VCaP (cell line): ENCODE data around the gene MKKS.
A peak's percentile ranks its signal among the peaks of the same experiment; 100 is the strongest.

Source experiments
- H3K27ac ChIP-seq: fragments of 450-650 bp; 2 replicates; pipeline ENCODE4 v1.5.1; 2017
- TF ChIP-seq, protein P1 (sequence below): fragments of 450-650 bp; conservative IDR thresholded peaks from 2 replicates; pipeline ENCODE4 v1.5.1; 2017; ENCODE audit warnings: mild to moderate bottlenecking, moderate library complexity

Gene MKKS

DNA sequence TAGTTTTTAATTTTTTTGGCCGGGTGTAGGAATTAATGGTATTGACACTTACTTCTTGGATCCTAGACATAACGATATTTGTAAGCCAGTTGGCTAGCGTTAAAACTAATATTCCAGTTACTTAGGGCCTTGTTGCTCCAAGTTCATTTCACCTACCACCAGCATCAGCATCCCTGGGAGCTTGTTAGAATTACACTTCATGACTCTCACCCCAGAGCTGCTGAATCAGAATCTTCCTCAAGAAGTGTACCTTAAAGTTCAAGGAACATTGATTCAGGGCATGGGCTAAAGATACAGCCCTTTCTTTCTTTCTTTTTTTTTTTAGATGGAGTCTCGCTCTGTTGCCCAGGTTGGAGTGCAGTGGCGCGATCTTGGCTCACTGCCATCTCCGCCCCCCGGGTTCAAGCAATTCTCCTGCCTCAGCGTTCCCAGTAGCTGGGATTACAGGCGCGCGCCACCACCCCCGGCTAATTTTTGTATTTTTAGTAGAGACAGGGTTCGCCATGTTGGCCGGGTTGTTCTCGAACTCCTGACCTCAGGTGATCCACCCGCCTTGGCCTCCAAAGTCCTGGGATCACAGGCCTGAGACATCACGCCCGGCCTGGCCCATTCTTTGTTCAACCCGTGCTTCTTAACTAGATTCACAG lies 2.2 kb upstream of the MKKS start:
- peak overlapping the region; percentile 93 for H3K27ac ChIP-seq
- TF ChIP-seq, protein P1, sequence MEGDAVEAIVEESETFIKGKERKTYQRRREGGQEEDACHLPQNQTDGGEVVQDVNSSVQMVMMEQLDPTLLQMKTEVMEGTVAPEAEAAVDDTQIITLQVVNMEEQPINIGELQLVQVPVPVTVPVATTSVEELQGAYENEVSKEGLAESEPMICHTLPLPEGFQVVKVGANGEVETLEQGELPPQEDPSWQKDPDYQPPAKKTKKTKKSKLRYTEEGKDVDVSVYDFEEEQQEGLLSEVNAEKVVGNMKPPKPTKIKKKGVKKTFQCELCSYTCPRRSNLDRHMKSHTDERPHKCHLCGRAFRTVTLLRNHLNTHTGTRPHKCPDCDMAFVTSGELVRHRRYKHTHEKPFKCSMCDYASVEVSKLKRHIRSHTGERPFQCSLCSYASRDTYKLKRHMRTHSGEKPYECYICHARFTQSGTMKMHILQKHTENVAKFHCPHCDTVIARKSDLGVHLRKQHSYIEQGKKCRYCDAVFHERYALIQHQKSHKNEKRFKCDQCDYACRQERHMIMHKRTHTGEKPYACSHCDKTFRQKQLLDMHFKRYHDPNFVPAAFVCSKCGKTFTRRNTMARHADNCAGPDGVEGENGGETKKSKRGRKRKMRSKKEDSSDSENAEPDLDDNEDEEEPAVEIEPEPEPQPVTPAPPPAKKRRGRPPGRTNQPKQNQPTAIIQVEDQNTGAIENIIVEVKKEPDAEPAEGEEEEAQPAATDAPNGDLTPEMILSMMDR = no peak

DNA sequence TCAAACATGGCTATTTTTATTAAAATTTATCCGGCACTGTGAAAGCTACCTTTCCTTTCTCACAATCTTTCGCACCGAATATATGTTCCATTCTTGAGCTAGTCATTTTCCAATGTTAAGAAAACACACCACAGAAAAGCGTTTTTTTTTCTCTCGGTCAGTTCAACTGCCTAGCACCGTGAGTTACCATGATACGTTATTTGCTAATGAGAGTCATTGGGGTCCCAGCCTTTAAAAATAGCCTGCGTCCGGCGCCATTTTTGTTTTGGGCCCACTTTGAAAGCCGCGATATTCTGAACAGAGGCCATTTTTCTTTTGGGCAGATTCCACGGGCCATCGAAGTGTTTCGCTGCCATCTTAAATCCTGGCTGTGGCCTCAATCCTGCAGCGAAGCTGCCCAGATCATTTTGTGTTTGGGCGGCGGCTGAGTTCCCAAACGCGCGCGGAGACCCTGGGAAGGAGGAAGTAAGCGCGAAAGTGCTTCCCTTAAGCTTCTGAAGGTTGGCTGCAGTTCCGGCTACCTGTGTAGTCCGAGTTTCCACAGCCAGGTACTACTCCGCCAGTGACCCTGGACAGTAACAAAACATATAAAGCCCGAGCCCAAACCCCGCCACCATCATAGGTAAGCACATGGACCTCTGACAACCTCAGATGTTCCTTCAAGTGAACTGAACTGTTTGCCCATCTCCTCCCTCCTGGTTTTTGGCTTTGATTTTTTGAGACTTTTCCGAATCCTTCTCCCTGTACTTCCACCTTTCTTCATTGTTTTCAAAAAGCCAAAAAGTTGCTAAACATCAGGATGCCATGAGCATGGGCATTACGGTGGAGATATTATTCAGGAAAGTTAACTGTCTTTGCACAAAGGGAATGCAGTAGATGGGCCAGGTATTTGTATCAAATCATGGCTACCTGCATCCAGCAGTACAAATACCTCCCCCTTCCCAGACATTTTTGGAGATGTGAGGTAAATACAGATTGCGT lies 1.1 kb upstream of the MKKS start, which contains the start of gene SLX4IP:
Gene SLX4IP, plus strand, starts transcription at position 474 of the 981 bp plus-strand sequence. CDS start 22,900 bp downstream, outside the sequence.
- TF ChIP-seq, protein P1 = no peak
- peak within 1 kb of the TSS; percentile 93 for H3K27ac ChIP-seq

DNA sequence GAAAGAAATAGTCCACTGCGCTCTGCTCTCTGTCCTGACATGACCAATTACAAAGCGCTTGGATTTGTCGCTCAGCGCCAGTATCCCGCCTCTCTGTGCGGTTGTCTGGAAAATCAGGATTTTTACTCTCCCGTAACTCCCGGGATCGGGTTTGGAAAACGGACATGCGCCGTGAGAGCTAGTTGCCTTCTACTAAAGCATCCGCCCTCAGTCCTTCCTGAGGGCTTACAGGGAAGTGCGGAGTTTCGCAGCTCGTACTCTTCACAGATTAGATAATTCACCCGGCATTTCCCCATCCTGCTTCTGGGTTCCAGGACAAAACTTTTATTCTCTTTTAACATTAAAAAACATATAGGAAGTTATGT lies 427 bp upstream of the MKKS start:
- TF ChIP-seq, protein P1 = no peak
- peak overlapping the region; percentile 93 for H3K27ac ChIP-seq

DNA sequence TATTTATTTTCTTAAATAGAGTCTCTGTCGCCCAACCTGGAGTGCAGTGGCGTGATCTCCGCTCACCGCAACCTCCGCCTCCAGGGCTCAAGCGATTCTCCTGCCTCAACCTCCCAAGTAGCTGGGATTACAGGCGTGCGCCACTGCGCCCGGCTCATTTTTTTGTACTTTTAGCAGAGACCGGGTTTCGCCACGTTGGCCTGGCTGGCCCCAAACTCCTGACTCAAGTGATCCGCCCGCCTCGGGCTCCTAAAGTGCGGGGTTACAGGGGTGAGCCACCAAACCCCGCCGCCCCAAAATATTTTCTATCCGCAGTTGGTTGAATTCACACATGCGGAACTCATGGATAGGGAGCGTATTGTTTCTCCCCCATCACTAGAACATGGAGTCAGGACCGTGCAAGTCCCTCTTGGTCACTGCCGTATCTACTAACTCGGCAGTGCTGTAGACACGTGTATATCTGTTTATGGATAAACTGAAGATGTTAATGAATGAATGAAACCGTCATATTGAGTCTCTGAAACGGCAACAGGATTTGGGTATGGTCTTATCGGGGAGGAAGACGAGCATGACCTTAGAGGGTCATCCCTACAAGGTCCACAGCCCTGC lies 904 bp downstream of the MKKS start:
- peak overlapping the region; percentile 93 for H3K27ac ChIP-seq
- TF ChIP-seq, protein P1 = no peak

DNA sequence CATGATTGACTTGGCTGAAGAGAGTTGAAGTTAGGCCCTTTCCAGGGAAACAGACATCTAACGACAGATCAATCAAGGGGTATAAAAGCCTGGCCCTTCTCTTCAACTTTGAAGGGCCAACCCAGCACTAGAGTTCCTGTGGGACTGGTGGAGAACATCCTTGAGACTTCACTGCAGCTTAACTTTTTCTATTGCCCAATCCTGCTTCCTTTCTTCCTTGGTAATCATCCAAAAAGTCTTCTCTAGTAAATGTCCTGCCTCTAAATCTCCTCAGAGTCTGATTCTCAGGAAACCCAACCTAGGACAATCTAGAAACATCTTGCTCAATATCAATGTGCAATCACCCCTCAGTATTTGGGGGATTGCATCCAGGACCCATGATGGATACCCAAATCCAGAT lies 1.9 kb downstream of the MKKS start:
- TF ChIP-seq, protein P1 = no peak
- H3K27ac ChIP-seq = no peak overlapping the region

DNA sequence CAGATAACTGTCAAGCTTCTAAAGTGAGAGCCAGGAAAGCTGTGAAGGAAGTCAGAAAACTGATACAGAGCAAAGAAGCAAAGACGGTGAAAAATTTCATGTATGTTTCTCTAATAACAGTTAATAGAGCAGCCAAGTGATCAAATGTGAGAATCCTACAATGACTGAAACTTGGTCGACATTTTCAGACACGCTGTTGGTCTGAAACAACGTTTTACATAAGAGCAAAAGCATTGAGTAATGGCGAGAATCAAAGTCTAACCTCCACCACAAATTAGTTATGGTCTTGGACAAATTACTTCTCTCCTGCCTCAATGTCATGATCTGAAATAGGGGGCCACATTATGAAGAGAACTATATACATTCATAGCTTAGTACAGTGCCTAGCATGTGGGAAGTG lies 3.3 kb downstream of the MKKS start:
- TF ChIP-seq, protein P1 = no peak
- no peak overlapping the region for H3K27ac ChIP-seq

DNA sequence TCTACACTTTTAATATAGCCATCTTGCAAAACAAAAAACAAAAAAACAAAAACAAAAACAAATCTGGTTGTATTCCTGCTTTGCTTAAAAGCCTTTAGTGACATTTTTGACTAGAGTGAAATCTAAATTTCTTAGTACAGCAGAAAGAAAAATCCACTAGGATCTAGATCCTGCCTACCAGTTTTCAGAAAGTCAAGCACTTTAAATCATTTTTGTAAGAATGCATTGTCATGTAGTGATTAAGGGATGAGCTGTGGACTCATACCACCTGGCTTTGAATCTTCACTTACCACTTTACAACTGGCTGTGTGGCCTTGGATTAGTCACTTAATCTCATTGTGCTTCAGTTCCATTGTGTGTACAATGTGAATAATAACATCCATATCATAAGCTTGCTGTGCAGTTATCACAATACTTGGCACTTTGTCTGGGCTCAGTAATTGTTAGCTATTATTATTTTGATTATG lies 4.0 kb downstream of the MKKS start:
- TF ChIP-seq, protein P1 = no peak
- H3K27ac ChIP-seq = no peak overlapping the region
